A549 (cell line): ENCODE data around the gene OGDH. TPM values are rescaled to one million over a fixed set of nuclear protein-coding genes. Genes with fewer than 3 reads are reported as not detected.

Experiments
- ATAC-seq, 2 experiments: fragments of 200-7000 bp in 1 of 2; fragments of >200 bp in 1 of 2; cut with Nextera tagmentation in 1 of 2; cut with Tn5 transposase in 1 of 2; 3 replicates each; pipeline versions ENCODE4 v1.8.0 to v1.9.1; 2018 to 2020; ENCODE audit warnings: mild to moderate bottlenecking in 1 of 2, moderate library complexity in 1 of 2
- CTCF ChIA-PET: fragments of 300-600 bp; sonication (Branson Sonifier 250); formaldehyde crosslinking; extraction: SDS; loops from one replicate; lab custom pipeline; 2021; ENCODE audit warnings: antibody characterized with exemption, inconsistent platforms; lab: Yijun Ruan, JAX
- POLR2A ChIA-PET: fragments of 350-600 bp; formaldehyde crosslinking; extraction: SDS; loops from one replicate; lab custom pipeline; 2021; ENCODE audit warnings: antibody characterized with exemption, inconsistent platforms; lab: Yijun Ruan, JAX
- DNase-seq, 2 experiments: peaks; one replicate each; pipeline versions ENCODE4 v3.0.0 to v3.0.0-alpha.2; 2011 to 2016; ENCODE audit warnings: low read depth in 1 of 2, low spot score in 1 of 2
- FAIRE-seq: peaks from 2 replicates; lab custom pipeline; 2011; peaks lifted over from hg19 to GRCh38; lab: Jason Lieb, UNC
- H3K27ac ChIP-seq, 2 experiments: fragments of >200 bp; sonication (Bioruptor Twin); formaldehyde crosslinking; 3 replicates each; pipeline ENCODE4 v1.5.1; 2016 to 2017
- H3K4me1 ChIP-seq: fragments of >200 bp; sonication (Bioruptor Twin); formaldehyde crosslinking; 3 replicates; pipeline ENCODE4 v1.6.1; 2016
- H3K4me2 ChIP-seq: fragments of >200 bp; sonication (Bioruptor Twin); formaldehyde crosslinking; 3 replicates; pipeline ENCODE4 v1.6.1; 2016
- H3K4me3 ChIP-seq: fragments of >200 bp; sonication (Bioruptor Twin); formaldehyde crosslinking; 3 replicates; pipeline ENCODE4 v1.5.1; 2016
- H3K9me3 ChIP-seq: fragments of >200 bp; sonication (Bioruptor Twin); formaldehyde crosslinking; 3 replicates; pipeline ENCODE4 v1.6.1; 2016
- BHLHE40 ChIP-seq: IDR thresholded peaks from 2 replicates; pipeline ENCODE4 v1.6.1; 2012; ENCODE audit warnings: low read depth, low read length, inconsistent platforms
- CBX8 ChIP-seq: fragments of 200-600 bp; sonication (generic); IDR thresholded peaks from 2 replicates; pipeline ENCODE4 v1.6.1; 2016
- CHD4 ChIP-seq: fragments of 200-600 bp; sonication (generic); IDR thresholded peaks from 2 replicates; pipeline ENCODE4 v1.6.1; 2016; ENCODE audit warnings: antibody characterized with exemption, mild to moderate bottlenecking, borderline replicate concordance
- EHF ChIP-seq: fragments of 250-450 bp; sonication (Bioruptor Pico); IDR thresholded peaks from 2 replicates; pipeline ENCODE4 v1.5.0; 2020; ENCODE audit warnings: mild to moderate bottlenecking
- EP300 ChIP-seq, 2 experiments: fragments of >200 bp; sonication (Bioruptor Twin); formaldehyde crosslinking; IDR thresholded peaks; 2 replicates in 1 of 2; 3 replicates in 1 of 2; pipeline ENCODE4 v1.6.1; 2016 to 2017
- FOXS1 ChIP-seq: fragments of 250-450 bp; sonication (Bioruptor Pico); IDR thresholded peaks from 2 replicates; pipeline ENCODE4 v1.5.0; 2020; ENCODE audit warnings: mild to moderate bottlenecking, moderate library complexity
- GATA3 ChIP-seq: IDR thresholded peaks from 2 replicates; pipeline ENCODE4 v1.6.1; 2012; ENCODE audit warnings: borderline replicate concordance
- HDAC2 ChIP-seq: fragments of 200-600 bp; sonication (generic); IDR thresholded peaks from 2 replicates; pipeline ENCODE4 v1.6.1; 2016
- HEYL ChIP-seq: fragments of 250-450 bp; sonication (Bioruptor Pico); IDR thresholded peaks from 2 replicates; pipeline ENCODE4 v1.8.0; 2021; ENCODE audit warnings: mild to moderate bottlenecking, moderate library complexity
- HOXA7 ChIP-seq: fragments of 250-450 bp; sonication (Bioruptor Pico); IDR thresholded peaks from 2 replicates; pipeline ENCODE4 v1.5.0; 2020; ENCODE audit warnings: mild to moderate bottlenecking, moderate library complexity
- HOXB5 ChIP-seq: fragments of 250-450 bp; sonication (Bioruptor Pico); IDR thresholded peaks from 2 replicates; pipeline ENCODE4 v1.5.0; 2020; ENCODE audit warnings: mild to moderate bottlenecking, moderate library complexity
- JUN ChIP-seq, 2 experiments: fragments of >200 bp; sonication (Bioruptor Twin); formaldehyde crosslinking; IDR thresholded peaks; 2 replicates in 1 of 2; 3 replicates in 1 of 2; pipeline ENCODE4 v1.6.1; 2016 to 2017
- JUNB ChIP-seq: fragments of >200 bp; sonication (Bioruptor Twin); formaldehyde crosslinking; IDR thresholded peaks from 2 replicates; pipeline ENCODE4 v1.6.1; 2016
- MAZ ChIP-seq: fragments of 150-350 bp; IDR thresholded peaks from 2 replicates; pipeline ENCODE4 v1.6.1; 2014; ENCODE audit warnings: antibody characterized with exemption, low read depth, low read length, borderline replicate concordance
- MYC ChIP-seq: IDR thresholded peaks from 2 replicates; pipeline ENCODE4 v1.6.1; 2012; ENCODE audit warnings: mild to moderate bottlenecking, inconsistent platforms, low read length, improper control_type of control experiment, borderline replicate concordance
- NFE2L2 ChIP-seq: fragments of 150-350 bp; conservative IDR thresholded peaks from 2 replicates; pipeline ENCODE4 v1.6.1; 2014; ENCODE audit warnings: low read length
- NR3C1 ChIP-seq: fragments of >200 bp; sonication (Bioruptor Twin); formaldehyde crosslinking; IDR thresholded peaks from 3 replicates; pipeline ENCODE4 v1.6.1; 2017
- PHF8 ChIP-seq: fragments of 200-600 bp; sonication (generic); IDR thresholded peaks from 2 replicates; pipeline ENCODE4 v1.6.1; 2016; ENCODE audit warnings: low read depth, mild to moderate bottlenecking, antibody characterized with exemption, moderate library complexity, borderline replicate concordance
- POLR2A ChIP-seq: IDR thresholded peaks from 2 replicates; pipeline ENCODE4 v1.6.1; 2012; ENCODE audit warnings: mild to moderate bottlenecking, low read length
- RAD21 ChIP-seq, 2 experiments: fragments of >200 bp in 1 of 2; sonication (Bioruptor Twin) in 1 of 2; formaldehyde crosslinking in 1 of 2; IDR thresholded peaks in 1 of 2; conservative IDR thresholded peaks in 1 of 2; 2 replicates in 1 of 2; 3 replicates in 1 of 2; pipeline ENCODE4 v1.6.1; 2012 to 2018; ENCODE audit warnings: inconsistent platforms in 1 of 2
- RNF2 ChIP-seq: fragments of 200-600 bp; sonication (generic); IDR thresholded peaks from 2 replicates; pipeline ENCODE4 v1.6.1; 2016; ENCODE audit warnings: low read depth, mild to moderate bottlenecking, antibody characterized with exemption, moderate library complexity, borderline replicate concordance
- SMC3 ChIP-seq: fragments of >200 bp; sonication (Bioruptor Twin); formaldehyde crosslinking; IDR thresholded peaks from 3 replicates; pipeline ENCODE4 v1.6.1; 2018; ENCODE audit warnings: inconsistent platforms
- SREBF2 ChIP-seq: fragments of 450-650 bp; IDR thresholded peaks from 2 replicates; pipeline ENCODE4 v1.6.1; 2014; ENCODE audit warnings: mild to moderate bottlenecking, moderate library complexity
- ZFP36 ChIP-seq: fragments of 450-650 bp; IDR thresholded peaks from 2 replicates; pipeline ENCODE4 v1.6.1; 2014; ENCODE audit warnings: borderline replicate concordance; ENCODE audit not compliant: partially characterized antibody
- WGBS: methylation state at CpG from one replicate; pipeline ENCODE4 v1.1.6; 2017; ENCODE audit errors: missing lambda C conversion rate; 5-methylcytosine and 5-hydroxymethylcytosine counted together
- polyA plus RNA-seq, 4 experiments: library from polyadenylated mRNA; depleted of rRNA in 3 of 4; stranded (reverse); fragments of >200 nt; fragmentation: RNase III in 1 of 4; extraction: RNeasy Plus Mini Kit Qiagen cat#74134 plus additional on column Dnase treatment in 1 of 4; gene quantifications; 2 replicates in 3 of 4; 3 replicates in 1 of 4; pipeline ENCODE4 v1.2.3, GENCODE V29; 2011 to 2017
- TF ChIP-seq, protein P1 (sequence below): fragments of 250-450 bp; sonication (Bioruptor Pico); IDR thresholded peaks from 2 replicates; pipeline ENCODE4 v1.5.0; 2020; ENCODE audit warnings: low read depth, mild to moderate bottlenecking, moderate library complexity
- TF ChIP-seq, protein P2 (sequence below): IDR thresholded peaks from 2 replicates; pipeline ENCODE4 v1.6.1; 2012
- TF ChIP-seq, protein P3 (sequence below): fragments of >200 bp; sonication (Bioruptor Twin); formaldehyde crosslinking; IDR thresholded peaks from 2 replicates; pipeline ENCODE4 v1.6.1; 2016

Gene OGDH
- polyA plus RNA-seq, 2 of the 4 experiments (the other 2 are of a cell fraction): 32.5 to 38.8 TPM

DNA sequence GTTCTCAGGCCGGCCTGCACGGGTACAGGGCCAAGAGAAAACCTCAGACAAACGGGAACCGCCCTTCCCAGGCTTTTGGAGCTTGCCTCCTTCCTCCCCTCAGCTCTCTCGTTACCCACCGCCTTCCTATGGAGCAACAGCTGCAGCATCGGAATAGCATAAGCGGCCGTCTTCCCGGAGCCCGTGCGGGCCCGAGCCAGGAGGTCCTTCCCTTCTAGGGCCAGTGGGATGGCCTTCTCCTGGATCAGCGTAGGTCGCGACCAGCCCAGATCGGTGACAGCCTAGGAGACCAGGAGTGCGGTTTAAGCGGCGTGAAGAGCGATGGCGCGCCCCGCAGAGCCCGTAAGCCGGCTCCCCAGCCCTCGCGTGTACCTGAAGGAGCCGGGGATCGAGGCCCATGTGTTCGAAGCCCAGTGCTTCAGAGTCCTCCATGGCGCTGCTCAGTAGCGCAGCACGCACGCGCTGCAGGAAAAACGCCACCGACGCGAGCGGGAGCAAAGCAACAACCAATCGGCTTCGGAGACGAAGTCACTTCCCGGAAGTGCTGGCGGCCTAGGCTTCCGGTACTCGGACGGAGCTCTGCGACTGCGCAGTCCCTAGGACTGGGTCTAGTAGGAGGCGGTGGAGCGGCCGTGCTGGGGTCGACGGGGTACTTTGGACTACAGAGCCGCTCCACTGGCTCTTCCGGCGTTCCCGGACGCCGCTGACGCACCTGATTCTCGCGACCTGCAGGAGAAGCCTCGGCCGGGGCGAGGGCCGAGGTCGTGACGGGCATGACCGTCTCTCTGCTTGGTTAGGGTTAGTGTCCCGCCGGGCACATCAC lies 32.8 kb upstream of the OGDH start, which contains the start of gene DDX56 (continued):
- TF ChIP-seq PHF8 (peak; percentile 66; the same call in 1 of the 2 replicates), HOXA7 (CRISPR knock-in tag) (no peak)

DNA sequence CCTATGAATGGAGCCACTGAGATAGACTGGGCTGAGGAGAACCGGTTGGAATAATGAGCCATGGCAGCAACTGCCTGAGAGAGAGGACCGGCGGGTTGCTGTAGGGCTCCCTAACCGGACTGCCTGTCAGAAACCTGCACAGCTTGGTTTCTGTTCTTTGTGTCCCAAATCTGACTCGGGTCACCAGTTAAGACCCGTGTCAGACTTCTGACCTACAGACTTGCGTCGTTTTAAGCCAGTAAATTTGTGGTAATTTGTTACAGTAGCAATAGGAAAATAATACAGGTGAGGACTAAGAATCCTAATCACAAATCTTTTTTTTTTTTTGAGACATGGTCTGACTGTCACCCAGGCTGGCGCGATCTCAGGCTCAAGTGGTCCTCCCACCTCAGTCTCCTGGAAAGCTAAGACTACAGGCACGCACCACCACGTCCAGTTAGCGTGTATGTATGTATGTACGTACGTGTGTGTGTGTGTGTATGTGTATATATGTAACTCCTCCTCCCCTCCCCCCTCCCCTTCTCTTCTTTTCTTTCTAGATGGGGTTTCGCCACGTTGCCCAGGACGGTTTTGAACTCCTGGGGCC lies 32.0 kb upstream of the OGDH start:
- POLR2A ChIA-PET: interaction anchor here (0.7 to 2.1 kb wide), 14 partner anchors 8 to 537 kb away, joined by 3 to 37 read pairs (median 4); partner anchors contain the start of genes OGDH, PURB, TBRG4 and TMED4
- TF ChIP-seq NR3C1 (no peak), GATA3 (no peak), HOXB5 (CRISPR knock-in tag) (no peak), MYC (no peak), CHD4 (no peak), BHLHE40 (no peak), NFE2L2 (no peak), CBX8 (no peak), POLR2A (no peak), EHF (CRISPR knock-in tag) (no peak), FOXS1 (CRISPR knock-in tag) (no peak), HDAC2 (no peak), RNF2 (no peak)
- TF ChIP-seq, protein P1, sequence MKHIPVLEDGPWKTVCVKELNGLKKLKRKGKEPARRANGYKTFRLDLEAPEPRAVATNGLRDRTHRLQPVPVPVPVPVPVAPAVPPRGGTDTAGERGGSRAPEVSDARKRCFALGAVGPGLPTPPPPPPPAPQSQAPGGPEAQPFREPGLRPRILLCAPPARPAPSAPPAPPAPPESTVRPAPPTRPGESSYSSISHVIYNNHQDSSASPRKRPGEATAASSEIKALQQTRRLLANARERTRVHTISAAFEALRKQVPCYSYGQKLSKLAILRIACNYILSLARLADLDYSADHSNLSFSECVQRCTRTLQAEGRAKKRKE: no peak
- Histone ChIP-seq H3K4me1 (peaks cover 15% of the 10 kb centered on the region), H3K27ac (peak overlapping the region; percentile 82 to 91), H3K4me3 (peak overlapping the region; percentile 65), H3K4me2 (peak overlapping the region; percentile 95), H3K9me3 (no peaks in the 10 kb centered on the region)
- ATAC-seq (no peak), DNase-seq (no peak), FAIRE-seq (no peak)
- CTCF ChIA-PET: interaction anchor here (0.7 to 4.3 kb wide), 3 partner anchors 9 to 562 kb away, joined by 3 to 28 read pairs (median 8); no protein-coding TSS in a partner anchor
- WGBS: 20% methylated on average over 15 of the region's 18 CpGs

DNA sequence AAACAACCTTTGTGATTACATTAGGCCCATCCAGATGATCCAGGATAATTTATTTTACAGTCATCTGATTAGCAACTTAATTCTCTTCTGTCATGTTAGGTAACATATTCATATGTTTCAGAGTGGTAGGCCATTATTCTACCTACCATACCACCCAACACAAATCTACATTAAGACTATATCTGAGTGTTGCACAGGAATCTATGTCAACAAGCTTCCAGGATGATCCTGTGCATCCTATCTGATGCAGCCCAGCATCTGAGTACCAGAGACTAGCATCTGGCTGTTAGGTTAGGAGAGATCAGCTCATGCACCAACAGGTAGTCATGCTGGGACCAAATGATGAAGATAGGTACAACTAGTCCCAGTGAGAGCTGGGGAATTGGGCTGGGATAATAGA lies 31.4 kb upstream of the OGDH start:
- ATAC-seq (no peak), FAIRE-seq (no peak), DNase-seq (no peak)
- Histone ChIP-seq H3K9me3 (no peaks in the 10 kb centered on the region), H3K4me1 (peaks cover 16% of the 10 kb centered on the region), H3K4me2 (peak overlapping the region; percentile 95), H3K27ac (peak overlapping the region in 1 of 2 experiments; percentile 91; a peak in 1 of 6 replicates), H3K4me3 (no peak overlapping the region)
- TF ChIP-seq PHF8 (no peak), HEYL (CRISPR knock-in tag) (no peak), NFE2L2 (no peak), RAD21 (conservative IDR thresholded peaks at IDR 0.05 in 1 of 2, IDR thresholded peaks at IDR 0.05 in 1 of 2) (no peak), JUNB (no peak), GATA3 (no peak), EP300 (IDR thresholded peaks at IDR 0.05) (no peak), POLR2A (no peak), ZFP36 (no peak), SREBF2 (no peak), MYC (no peak), CHD4 (no peak), SMC3 (no peak), EHF (CRISPR knock-in tag) (no peak), MAZ (no peak), JUN (IDR thresholded peaks at IDR 0.05) (no peak)
- TF ChIP-seq, protein P2, sequence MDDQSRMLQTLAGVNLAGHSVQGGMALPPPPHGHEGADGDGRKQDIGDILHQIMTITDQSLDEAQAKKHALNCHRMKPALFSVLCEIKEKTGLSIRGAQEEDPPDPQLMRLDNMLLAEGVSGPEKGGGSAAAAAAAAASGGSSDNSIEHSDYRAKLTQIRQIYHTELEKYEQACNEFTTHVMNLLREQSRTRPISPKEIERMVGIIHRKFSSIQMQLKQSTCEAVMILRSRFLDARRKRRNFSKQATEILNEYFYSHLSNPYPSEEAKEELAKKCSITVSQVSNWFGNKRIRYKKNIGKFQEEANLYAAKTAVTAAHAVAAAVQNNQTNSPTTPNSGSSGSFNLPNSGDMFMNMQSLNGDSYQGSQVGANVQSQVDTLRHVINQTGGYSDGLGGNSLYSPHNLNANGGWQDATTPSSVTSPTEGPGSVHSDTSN: no peak
- TF ChIP-seq, protein P3, sequence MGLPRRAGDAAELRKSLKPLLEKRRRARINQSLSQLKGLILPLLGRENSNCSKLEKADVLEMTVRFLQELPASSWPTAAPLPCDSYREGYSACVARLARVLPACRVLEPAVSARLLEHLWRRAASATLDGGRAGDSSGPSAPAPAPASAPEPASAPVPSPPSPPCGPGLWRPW: no peak
- ChIA-PET CTCF (interaction anchor here (4.3 kb wide), 1 partner anchor 10 kb away, joined by 28 read pairs; no protein-coding TSS in a partner anchor), POLR2A (interaction anchor here (2.1 kb wide), 1 partner anchor 10 kb away, joined by 37 read pairs; no protein-coding TSS in a partner anchor)
